DOHH2 (cell line): ENCODE data around the gene SLIRP.
A peak's percentile ranks its signal among the peaks of the same experiment; 100 is the strongest.

ENCODE experiments used
- H3F3A ChIP-seq: fragments of 200-600 bp; sonication (generic), shearing (Covaris generic); 2 replicates; pipeline ENCODE4 v1.6.0; 2016; ENCODE audit warnings: antibody characterized with exemption, mild to moderate bottlenecking; ENCODE audit not compliant: control insufficient read depth, insufficient read depth
- H3K27ac ChIP-seq: fragments of 200-600 bp; sonication (generic); 2 replicates; pipeline ENCODE4 v1.5.1; 2014; ENCODE audit warnings: low read depth, mild to moderate bottlenecking, low read length, moderate library complexity
- H3K27me3 ChIP-seq: fragments of 200-600 bp; sonication (generic); 2 replicates; pipeline ENCODE4 v1.6.1; 2014; ENCODE audit warnings: mild to moderate bottlenecking, low read length, mixed read lengths; ENCODE audit not compliant: control insufficient read depth
- H3K36me3 ChIP-seq: fragments of 200-600 bp; sonication (generic); 2 replicates; pipeline ENCODE4 v1.6.1; 2014; ENCODE audit warnings: mild to moderate bottlenecking, low read length, moderate library complexity, mixed read lengths; ENCODE audit not compliant: control insufficient read depth
- H3K4me1 ChIP-seq: fragments of 200-600 bp; sonication (generic); 2 replicates; pipeline ENCODE4 v1.6.1; 2014; ENCODE audit warnings: mild to moderate bottlenecking, low read length, mixed read lengths; ENCODE audit not compliant: control insufficient read depth
- H3K4me2 ChIP-seq: fragments of 200-600 bp; sonication (generic); 2 replicates; pipeline ENCODE4 v1.6.0; 2014; ENCODE audit warnings: mild to moderate bottlenecking, low read length, moderate library complexity
- H3K4me3 ChIP-seq: fragments of 200-600 bp; sonication (generic); 2 replicates; pipeline ENCODE4 v1.5.1; 2014; ENCODE audit warnings: mild to moderate bottlenecking, low read length, mixed read lengths
- H3K79me2 ChIP-seq: fragments of 200-600 bp; sonication (generic); 2 replicates; pipeline ENCODE4 v1.6.1; 2014; ENCODE audit warnings: mild to moderate bottlenecking, low read length, mixed read lengths; ENCODE audit not compliant: control insufficient read depth
- H3K9me2 ChIP-seq: fragments of 200-600 bp; sonication (generic); replicated peaks from 2 replicates; pipeline ENCODE4 v1.6.1; 2014; ENCODE audit warnings: mild to moderate bottlenecking, low read length, mixed read lengths; ENCODE audit not compliant: control insufficient read depth
- H3K9me3 ChIP-seq: fragments of 200-600 bp; sonication (generic); 2 replicates; pipeline ENCODE4 v1.6.1; 2014; ENCODE audit warnings: antibody characterized with exemption, low read length, mixed read lengths; ENCODE audit not compliant: control insufficient read depth, insufficient read depth
- H4K20me1 ChIP-seq: fragments of 200-600 bp; sonication (generic); 2 replicates; pipeline ENCODE4 v1.6.0; 2014; ENCODE audit warnings: low read depth, mild to moderate bottlenecking, antibody characterized with exemption, low read length, moderate library complexity; ENCODE audit not compliant: control insufficient read depth, insufficient read depth
- EZH2phosphoT487 ChIP-seq: fragments of 200-600 bp; sonication (generic); IDR thresholded peaks from 2 replicates; pipeline ENCODE4 v1.6.1; 2017; ENCODE audit warnings: borderline replicate concordance, mild to moderate bottlenecking, antibody characterized with exemption, low read length, moderate library complexity, mixed read lengths
- TF ChIP-seq, protein P1 (sequence below): fragments of 200-600 bp; sonication (generic); IDR thresholded peaks from one replicate; pipeline ENCODE4 v1.5.1; 2014; ENCODE audit warnings: antibody characterized with exemption, mild to moderate bottlenecking, low read depth, low read length; ENCODE audit not compliant: poor library complexity, severe bottlenecking

SLIRP gene

GRCh38 chr14:77691259-77691658 lies 16.6 kb upstream of the SLIRP start:
- Histone ChIP-seq H3K9me2 (no peaks in the 10 kb centered on the region), H3K4me2 (no peak overlapping the region), H3K27ac (no peak overlapping the region), H3F3A (no peaks in the 10 kb centered on the region), H3K9me3 (no peaks in the 10 kb centered on the region), H3K27me3 (no peaks in the 10 kb centered on the region), H3K79me2 (no peaks in the 10 kb centered on the region), H3K4me1 (no peaks in the 10 kb centered on the region), H4K20me1 (no peaks in the 10 kb centered on the region), H3K4me3 (no peak overlapping the region), H3K36me3 (peaks cover 51% of the 10 kb centered on the region)
- TF ChIP-seq, protein P1, sequence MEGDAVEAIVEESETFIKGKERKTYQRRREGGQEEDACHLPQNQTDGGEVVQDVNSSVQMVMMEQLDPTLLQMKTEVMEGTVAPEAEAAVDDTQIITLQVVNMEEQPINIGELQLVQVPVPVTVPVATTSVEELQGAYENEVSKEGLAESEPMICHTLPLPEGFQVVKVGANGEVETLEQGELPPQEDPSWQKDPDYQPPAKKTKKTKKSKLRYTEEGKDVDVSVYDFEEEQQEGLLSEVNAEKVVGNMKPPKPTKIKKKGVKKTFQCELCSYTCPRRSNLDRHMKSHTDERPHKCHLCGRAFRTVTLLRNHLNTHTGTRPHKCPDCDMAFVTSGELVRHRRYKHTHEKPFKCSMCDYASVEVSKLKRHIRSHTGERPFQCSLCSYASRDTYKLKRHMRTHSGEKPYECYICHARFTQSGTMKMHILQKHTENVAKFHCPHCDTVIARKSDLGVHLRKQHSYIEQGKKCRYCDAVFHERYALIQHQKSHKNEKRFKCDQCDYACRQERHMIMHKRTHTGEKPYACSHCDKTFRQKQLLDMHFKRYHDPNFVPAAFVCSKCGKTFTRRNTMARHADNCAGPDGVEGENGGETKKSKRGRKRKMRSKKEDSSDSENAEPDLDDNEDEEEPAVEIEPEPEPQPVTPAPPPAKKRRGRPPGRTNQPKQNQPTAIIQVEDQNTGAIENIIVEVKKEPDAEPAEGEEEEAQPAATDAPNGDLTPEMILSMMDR = no peak
- no peak for TF ChIP-seq EZH2phosphoT487

- Histone ChIP-seq H3K27me3 (no peaks in the 10 kb centered on the region), H3K4me2 (peak overlapping the region; percentile 62), H3K4me3 (peak overlapping the region; percentile 97), H3K27ac (peak overlapping the region; percentile 35), H3F3A (no peaks in the 10 kb centered on the region), H3K9me3 (no peaks in the 10 kb centered on the region), H3K36me3 (peaks cover 68% of the 10 kb centered on the region), H4K20me1 (peaks cover 22% of the 10 kb centered on the region; the same call in 1 of the 2 replicates), H3K9me2 (no peaks in the 10 kb centered on the region), H3K79me2 (peaks cover 78% of the 10 kb centered on the region), H3K4me1 (peaks cover 30% of the 10 kb centered on the region)
- TF ChIP-seq EZH2phosphoT487 = no peak
- TF ChIP-seq, protein P1 = peak; percentile 56
Observed at GRCh38 chr14:77707355-77707723, 564 bp upstream of the SLIRP start.

- peaks cover 30% of the 10 kb centered on the region for H3K4me1 ChIP-seq
- peaks cover 71% of the 10 kb centered on the region for H3K36me3 ChIP-seq
- H3K9me2 ChIP-seq = no peaks in the 10 kb centered on the region
- H3F3A ChIP-seq = peaks cover 4% of the 10 kb centered on the region; the same call in 1 of the 2 replicates
- H3K27ac ChIP-seq = no peak overlapping the region
- TF ChIP-seq EZH2phosphoT487 = no peak
- TF ChIP-seq, protein P1 = no peak
- H3K4me3 ChIP-seq = peak overlapping the region; percentile 97
- H3K4me2 ChIP-seq = peak overlapping the region; percentile 62
- H4K20me1 ChIP-seq = peaks cover 22% of the 10 kb centered on the region; the same call in 1 of the 2 replicates
- H3K9me3 ChIP-seq = no peaks in the 10 kb centered on the region
- peaks cover 90% of the 10 kb centered on the region for H3K79me2 ChIP-seq
- H3K27me3 ChIP-seq = no peaks in the 10 kb centered on the region
Observed at GRCh38 chr14:77708749-77709148, 846 bp downstream of the SLIRP start.

GRCh38 chr14:77709412-77709811 lies 1.5 kb downstream of the SLIRP start:
- Histone ChIP-seq H3K4me2 (peak overlapping the region; percentile 62), H3K36me3 (peaks cover 71% of the 10 kb centered on the region), H3K4me3 (peak overlapping the region; percentile 97), H3K27ac (no peak overlapping the region), H3K27me3 (no peaks in the 10 kb centered on the region), H3K4me1 (peaks cover 30% of the 10 kb centered on the region), H3K9me2 (no peaks in the 10 kb centered on the region), H3F3A (peaks cover 5% of the 10 kb centered on the region; the same call in 1 of the 2 replicates), H4K20me1 (peaks cover 22% of the 10 kb centered on the region; the same call in 1 of the 2 replicates), H3K9me3 (no peaks in the 10 kb centered on the region), H3K79me2 (peaks cover 94% of the 10 kb centered on the region)
- TF ChIP-seq, protein P1 = no peak
- no peak for TF ChIP-seq EZH2phosphoT487
